ENCODE data around the gene RPA3. TPM values are rescaled to one million over a fixed set of nuclear protein-coding genes. Genes with fewer than 3 reads are reported as not detected.

Gene RPA3
- polyA plus RNA-seq, 3 donors: 54.5 to 77.2 (median 63.3) TPM

DNA sequence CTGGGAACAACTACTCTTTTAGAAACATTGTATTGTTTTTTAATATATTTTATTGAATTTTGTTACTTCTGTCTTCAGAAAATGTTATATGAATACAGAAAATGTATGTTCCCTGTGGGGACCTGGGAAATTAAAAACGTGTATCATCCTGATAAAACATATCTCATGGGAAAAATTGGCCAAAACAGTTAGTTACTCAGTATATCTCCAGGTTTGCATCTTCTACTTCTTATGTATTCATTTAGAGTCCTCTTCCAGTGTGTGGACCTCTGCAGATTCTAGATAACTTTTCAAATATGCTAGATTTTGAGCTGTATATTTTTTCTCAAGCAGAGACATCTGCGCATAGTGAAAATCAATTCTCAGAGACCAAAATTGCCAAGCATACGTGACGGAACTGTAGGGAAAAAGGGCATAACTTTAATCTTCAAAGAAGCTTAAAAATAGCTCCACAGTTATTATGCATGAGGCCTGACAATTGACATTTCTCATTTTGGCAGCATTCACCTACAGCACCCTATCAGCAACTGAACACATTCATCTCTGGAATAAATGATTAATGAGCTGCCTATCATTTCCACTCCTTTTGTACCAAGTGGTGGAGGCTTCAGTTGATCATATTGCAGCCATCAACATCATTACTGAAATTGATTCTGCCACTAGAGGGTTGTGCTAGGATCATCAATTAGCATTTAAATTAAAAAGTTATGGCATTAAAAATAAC, 104.2 kb downstream of the RPA3 start:
- no peak for DNase-seq (ENCODE audit: low read depth in 3 of 3, low spot score in 2 of 3)

DNA sequence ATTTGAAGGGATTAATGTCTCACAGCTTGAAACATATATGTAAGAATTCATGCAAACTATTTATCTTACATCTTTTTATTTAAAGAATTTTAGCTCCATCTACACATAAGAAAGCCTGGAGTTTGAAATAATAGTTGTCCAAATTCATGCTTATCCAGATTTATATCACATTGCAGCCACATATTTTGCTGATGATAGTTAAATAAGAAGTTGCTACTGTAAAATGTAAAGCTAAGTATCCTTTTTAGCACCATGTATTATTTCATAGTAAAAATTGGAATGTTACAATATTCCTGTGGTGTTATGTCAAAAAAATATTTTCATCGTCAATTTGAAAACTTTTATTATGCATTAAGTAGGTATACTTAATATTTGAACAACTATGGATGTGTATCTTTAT, 105.2 kb downstream of the RPA3 start:
- no peak for DNase-seq (ENCODE audit: low read depth in 3 of 3, low spot score in 2 of 3)

DNA sequence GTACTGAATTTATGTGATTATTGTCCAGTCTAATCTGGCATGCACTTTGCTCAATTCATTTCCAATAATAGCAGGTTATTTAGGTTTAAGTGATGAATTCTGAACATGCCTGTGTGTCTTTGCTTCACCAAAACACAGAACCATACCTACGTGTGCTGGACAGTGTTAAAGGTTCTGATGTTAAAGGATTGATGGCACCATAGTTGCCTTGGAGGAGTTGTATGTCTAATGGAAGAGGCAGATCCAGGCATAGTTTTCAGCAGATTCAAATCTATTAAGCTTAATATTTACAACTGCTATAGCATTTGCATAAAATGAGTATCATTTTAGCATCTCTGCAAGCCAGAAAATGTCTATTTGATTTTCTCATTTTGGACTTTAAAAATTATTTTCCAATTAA, 105.9 kb downstream of the RPA3 start:
- no peak for DNase-seq (ENCODE audit: low read depth in 3 of 3, low spot score in 2 of 3)

DNA sequence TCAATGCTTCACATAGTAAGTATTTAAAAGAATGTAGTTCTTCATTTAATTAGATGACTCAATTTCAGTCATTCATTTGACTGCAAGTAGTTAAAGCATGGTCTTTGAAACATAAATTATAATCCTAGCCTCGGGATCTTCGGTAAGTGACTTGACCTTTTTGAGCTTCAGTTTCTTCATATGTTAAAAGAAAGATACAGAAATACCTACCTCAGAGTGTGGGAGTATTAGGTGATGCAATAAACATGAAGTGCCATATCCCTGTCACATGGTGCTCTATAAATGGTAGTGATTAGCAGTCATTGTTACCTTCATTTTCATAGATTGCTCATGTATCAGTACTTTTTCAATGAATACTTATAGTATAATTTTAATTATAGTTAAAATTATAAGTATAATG, 109.1 kb downstream of the RPA3 start:
- DNase-seq (ENCODE audit: low read depth in 3 of 3, low spot score in 2 of 3): no peak

DNA sequence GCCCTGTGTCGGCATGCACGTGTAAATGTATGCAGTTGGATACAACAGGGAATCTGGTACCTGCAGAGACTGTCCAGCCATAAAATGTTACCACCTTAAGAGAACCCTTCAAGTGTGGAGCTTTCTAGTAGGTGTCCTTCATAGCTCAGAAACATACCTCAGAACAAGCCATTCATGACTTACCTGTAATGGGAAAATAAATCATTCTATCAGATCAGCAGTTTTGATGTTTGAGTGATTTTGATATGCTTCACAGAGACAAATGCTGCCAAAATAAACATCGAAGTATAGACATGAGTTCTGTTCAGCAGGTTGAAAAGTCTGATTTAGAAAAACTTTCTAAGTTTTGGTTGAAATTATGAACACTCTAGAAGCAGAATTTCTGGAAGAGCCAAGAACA, 111.4 kb downstream of the RPA3 start:
- no peak for DNase-seq (ENCODE audit: low read depth in 3 of 3, low spot score in 2 of 3)

DNA sequence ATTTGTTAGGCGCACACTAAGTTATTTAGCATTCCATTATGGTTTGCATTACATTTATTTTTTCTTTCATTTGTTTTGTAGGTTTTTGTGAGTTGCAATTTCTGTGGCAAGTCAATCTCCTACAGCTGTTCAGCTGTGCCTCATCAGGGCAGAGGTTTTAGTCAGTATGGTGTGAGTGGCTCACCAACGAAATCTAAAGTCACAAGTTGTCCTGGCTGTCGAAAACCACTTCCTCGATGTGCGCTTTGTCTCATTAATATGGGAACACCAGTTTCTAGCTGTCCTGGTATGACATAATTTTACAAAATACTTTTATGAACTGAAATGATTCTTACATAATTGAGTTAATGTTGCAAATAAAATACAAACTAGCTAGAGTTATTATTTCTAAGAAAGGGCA, 122.2 kb downstream of the RPA3 start:
- DNase-seq (ENCODE audit: low read depth in 3 of 3, low spot score in 2 of 3): no peak

DNA sequence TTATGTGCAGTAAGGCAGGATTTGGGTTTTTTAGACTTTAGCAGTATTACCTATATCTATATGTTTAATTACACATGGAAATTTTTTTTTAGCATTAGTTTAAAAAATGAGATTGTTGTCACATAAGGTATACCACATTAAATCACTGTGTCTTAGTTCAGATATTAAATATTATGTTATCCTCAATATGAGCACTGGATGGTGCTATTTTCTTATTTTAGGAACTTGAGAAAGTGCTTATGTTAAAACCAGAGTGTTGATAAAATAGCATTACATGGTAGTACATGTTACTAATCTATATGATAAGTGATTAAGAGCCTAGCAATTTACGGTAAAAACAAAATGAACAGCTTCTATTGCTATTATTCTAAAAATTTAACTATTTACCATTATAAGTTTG, 123.0 kb downstream of the RPA3 start:
- no peak for DNase-seq (ENCODE audit: low read depth in 3 of 3, low spot score in 2 of 3)

Other genes starting within 250 kb of the RPA3 start
- gene COL28A1, start 182.7 kb downstream of the RPA3 start, polyA plus RNA-seq (ENCODE audit: insufficient read length in 3 of 3): 10 to 100 TPM in 1 of 3 donors, 1 to 10 TPM in 2; 7.2 to 12.3 (median 9.8) TPM
- gene MIOS, start 151.7 kb downstream of the RPA3 start, polyA plus RNA-seq (ENCODE audit: insufficient read length in 3 of 3): 10 to 100 TPM; 47.7 to 53.6 (median 51.4) TPM
- 10 to 100 TPM; 18.4 to 23.4 (median 19.4) TPM for gene UMAD1, start 77.9 kb downstream of the RPA3 start, polyA plus RNA-seq (ENCODE audit: insufficient read length in 3 of 3)